ENCODE measurements around the gene SLC44A1. TPM values are rescaled to one million over a fixed set of nuclear protein-coding genes. Genes with fewer than 3 reads are reported as not detected.

SLC44A1 gene
- polyA plus RNA-seq, 3 donors: 6.9 to 52.1 (median 46.5) TPM

DNA sequence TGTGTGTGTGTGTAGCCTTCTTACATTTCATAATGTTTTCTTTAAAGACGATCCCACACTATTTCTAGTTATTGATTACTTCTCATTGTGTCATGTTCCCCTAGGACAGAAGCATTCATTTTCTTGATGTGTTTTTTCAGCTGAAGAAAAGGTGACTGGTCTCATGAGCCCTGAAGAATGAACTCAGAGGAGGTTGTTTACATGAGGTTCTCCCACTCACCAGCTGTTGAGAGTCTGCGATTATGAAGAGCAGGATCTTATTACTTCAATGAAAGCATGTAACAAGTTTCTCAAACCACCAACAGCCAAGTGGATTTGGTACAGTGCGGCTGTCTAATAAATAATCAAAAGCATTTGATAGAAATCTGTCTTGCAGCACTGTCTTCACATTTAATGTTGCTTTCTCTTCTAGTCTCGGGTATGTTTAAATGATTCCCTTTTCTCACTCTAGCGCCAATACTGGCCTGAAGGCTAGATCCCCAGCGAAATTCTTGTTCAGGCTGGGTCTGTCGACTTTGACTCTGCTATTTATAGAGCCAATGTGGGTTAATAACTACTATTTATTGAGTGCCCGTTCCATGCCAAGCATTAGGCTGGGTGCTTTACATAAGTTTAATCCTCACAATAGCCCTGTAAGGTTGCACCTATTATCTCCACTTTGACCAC is 193.8 kb downstream of the SLC44A1 start:
- WGBS (ENCODE audit: insufficient coverage): 80% methylated on average over 1 of the region's 8 CpGs
- DNase-seq: no peak
- H2AFZ ChIP-seq (ENCODE audit: insufficient read depth, low read depth, low read length, poor library complexity, severe bottlenecking): no peak overlapping the region

DNA sequence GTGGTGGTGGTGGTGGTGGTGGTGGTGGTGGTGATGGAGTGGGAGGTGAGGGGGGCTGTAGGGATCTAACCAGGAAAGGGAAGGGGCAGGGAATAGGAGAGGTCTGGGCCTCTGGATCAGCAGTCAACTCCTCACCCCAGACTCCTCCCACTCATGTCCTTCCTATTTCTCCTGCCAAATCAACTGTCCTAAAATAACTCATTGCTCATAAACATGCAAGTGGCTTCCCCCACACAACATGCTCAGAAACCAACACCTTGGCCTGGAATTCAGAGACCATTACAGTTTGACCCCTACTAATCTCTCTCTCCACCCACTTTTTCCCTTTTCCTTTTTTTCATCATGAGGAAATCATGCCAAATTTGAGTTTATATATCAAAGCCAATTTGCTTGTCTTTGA is 195.0 kb downstream of the SLC44A1 start:
- Histone ChIP-seq H3K27ac (ENCODE audit: low read depth in 1 of 2, low read length in 2 of 2) (no peak overlapping the region), H3K79me2 (ENCODE audit: insufficient read depth, low read length) (no peaks in the 10 kb centered on the region), H3K4me3 (replicated peaks in 1 of 3; ENCODE audit: low read depth in 2 of 3, low read length in 3 of 3) (no peak overlapping the region), H3K36me3 (replicated peaks in 1 of 2; ENCODE audit: control insufficient read depth in 1 of 2, insufficient read depth in 2 of 2, low read length in 2 of 2) (peaks cover 0 to 2% of the 10 kb centered on the region in 2 donors), H3K9ac (ENCODE audit: insufficient read depth, low read length, poor library complexity, severe bottlenecking) (no peak overlapping the region), H3K27me3 (ENCODE audit: control insufficient read depth in 2 of 2, insufficient read depth in 2 of 2, low read length in 2 of 2) (no peaks in the 10 kb centered on the region), H3K4me2 (replicated peaks; ENCODE audit: extremely low read depth, low read length, poor library complexity, severe bottlenecking) (no peak overlapping the region), H3K9me3 (replicated peaks in 1 of 2; ENCODE audit: control insufficient read depth in 1 of 2, insufficient read depth in 1 of 2, low read length in 2 of 2) (no peaks in the 10 kb centered on the region), H3K4me1 (ENCODE audit: control insufficient read depth in 1 of 2, insufficient read depth in 2 of 2, low read length in 2 of 2) (no peaks in the 10 kb centered on the region), H2AFZ (ENCODE audit: insufficient read depth, low read depth, low read length, poor library complexity, severe bottlenecking) (no peak overlapping the region), H4K20me1 (ENCODE audit: insufficient read depth, low read length) (no peaks in the 10 kb centered on the region)
- no peak for DNase-seq
- intact Hi-C loops (cut with micrococcal nuclease): loop anchor here in 1 of 2 donors (10.0 kb wide), 2 partner anchors 115 to 255 kb away; partner anchors contain the start of genes FKTN and TMEM38B
- Mint-ChIP-seq H3K4me3 (no peak overlapping the region), H3K27me3 (ENCODE audit: low read depth in 3 of 3) (no peaks in the 10 kb centered on the region), H3K36me3 (peaks cover 16 to 24% of the 10 kb centered on the region in 2 donors), H3K9me3 (peaks cover 0 to 6% (median 2%) of the 10 kb centered on the region in 7 donors), H3K4me1 (peaks cover 3% of the 10 kb centered on the region), H3K27ac (no peak overlapping the region)
- TF ChIP-seq, protein P1, sequence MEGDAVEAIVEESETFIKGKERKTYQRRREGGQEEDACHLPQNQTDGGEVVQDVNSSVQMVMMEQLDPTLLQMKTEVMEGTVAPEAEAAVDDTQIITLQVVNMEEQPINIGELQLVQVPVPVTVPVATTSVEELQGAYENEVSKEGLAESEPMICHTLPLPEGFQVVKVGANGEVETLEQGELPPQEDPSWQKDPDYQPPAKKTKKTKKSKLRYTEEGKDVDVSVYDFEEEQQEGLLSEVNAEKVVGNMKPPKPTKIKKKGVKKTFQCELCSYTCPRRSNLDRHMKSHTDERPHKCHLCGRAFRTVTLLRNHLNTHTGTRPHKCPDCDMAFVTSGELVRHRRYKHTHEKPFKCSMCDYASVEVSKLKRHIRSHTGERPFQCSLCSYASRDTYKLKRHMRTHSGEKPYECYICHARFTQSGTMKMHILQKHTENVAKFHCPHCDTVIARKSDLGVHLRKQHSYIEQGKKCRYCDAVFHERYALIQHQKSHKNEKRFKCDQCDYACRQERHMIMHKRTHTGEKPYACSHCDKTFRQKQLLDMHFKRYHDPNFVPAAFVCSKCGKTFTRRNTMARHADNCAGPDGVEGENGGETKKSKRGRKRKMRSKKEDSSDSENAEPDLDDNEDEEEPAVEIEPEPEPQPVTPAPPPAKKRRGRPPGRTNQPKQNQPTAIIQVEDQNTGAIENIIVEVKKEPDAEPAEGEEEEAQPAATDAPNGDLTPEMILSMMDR (IDR thresholded peaks at IDR 0.05): no peak

More for the DNA sequence above, 193.8 kb downstream of the SLC44A1 start:
- intact Hi-C loops (cut with micrococcal nuclease): loop anchor here in 1 of 2 donors (10.0 kb wide), 2 partner anchors 117 to 257 kb away; partner anchors contain the start of genes FKTN and TMEM38B
- H3K27me3 ChIP-seq (ENCODE audit: control insufficient read depth in 2 of 2, insufficient read depth in 2 of 2, low read length in 2 of 2): no peaks in the 10 kb centered on the region
- Mint-ChIP-seq H3K4me1 (peaks cover 3% of the 10 kb centered on the region), H3K27ac (no peak overlapping the region), H3K36me3 (peaks cover 16 to 24% of the 10 kb centered on the region in 2 donors), H3K4me3 (no peak overlapping the region), H3K27me3 (ENCODE audit: low read depth in 3 of 3) (no peaks in the 10 kb centered on the region), H3K9me3 (peaks cover 0 to 6% (median 2%) of the 10 kb centered on the region in 7 donors)
- H3K79me2 ChIP-seq (ENCODE audit: insufficient read depth, low read length): no peaks in the 10 kb centered on the region
- no peak overlapping the region for H3K27ac ChIP-seq (ENCODE audit: low read depth in 1 of 2, low read length in 2 of 2)
- peaks cover 0 to 2% of the 10 kb centered on the region in 2 donors for H3K36me3 ChIP-seq (replicated peaks in 1 of 2; ENCODE audit: control insufficient read depth in 1 of 2, insufficient read depth in 2 of 2, low read length in 2 of 2)
- H4K20me1 ChIP-seq (ENCODE audit: insufficient read depth, low read length): no peaks in the 10 kb centered on the region
- no peaks in the 10 kb centered on the region for H3K4me1 ChIP-seq (ENCODE audit: control insufficient read depth in 1 of 2, insufficient read depth in 2 of 2, low read length in 2 of 2)
- H3K4me2 ChIP-seq (replicated peaks; ENCODE audit: extremely low read depth, low read length, poor library complexity, severe bottlenecking): no peak overlapping the region
- TF ChIP-seq, protein P1 (IDR thresholded peaks at IDR 0.05): no peak
- H3K9me3 ChIP-seq (replicated peaks in 1 of 2; ENCODE audit: control insufficient read depth in 1 of 2, insufficient read depth in 1 of 2, low read length in 2 of 2): no peaks in the 10 kb centered on the region
- no peak overlapping the region for H3K4me3 ChIP-seq (replicated peaks in 1 of 3; ENCODE audit: low read depth in 2 of 3, low read length in 3 of 3)
- H3K9ac ChIP-seq (ENCODE audit: insufficient read depth, low read length, poor library complexity, severe bottlenecking): no peak overlapping the region
